HG03175 (cell line): ENCODE results near the gene CACNA1A.

Source experiments
- ATAC-seq: cut with Tn5 transposase; IDR thresholded peaks from one replicate; pipeline ENCODE4 v1.9.1; 2021; ENCODE audit warnings: mild to moderate bottlenecking, moderate library complexity; ENCODE audit not compliant: unreplicated experiment

CACNA1A gene

DNA sequence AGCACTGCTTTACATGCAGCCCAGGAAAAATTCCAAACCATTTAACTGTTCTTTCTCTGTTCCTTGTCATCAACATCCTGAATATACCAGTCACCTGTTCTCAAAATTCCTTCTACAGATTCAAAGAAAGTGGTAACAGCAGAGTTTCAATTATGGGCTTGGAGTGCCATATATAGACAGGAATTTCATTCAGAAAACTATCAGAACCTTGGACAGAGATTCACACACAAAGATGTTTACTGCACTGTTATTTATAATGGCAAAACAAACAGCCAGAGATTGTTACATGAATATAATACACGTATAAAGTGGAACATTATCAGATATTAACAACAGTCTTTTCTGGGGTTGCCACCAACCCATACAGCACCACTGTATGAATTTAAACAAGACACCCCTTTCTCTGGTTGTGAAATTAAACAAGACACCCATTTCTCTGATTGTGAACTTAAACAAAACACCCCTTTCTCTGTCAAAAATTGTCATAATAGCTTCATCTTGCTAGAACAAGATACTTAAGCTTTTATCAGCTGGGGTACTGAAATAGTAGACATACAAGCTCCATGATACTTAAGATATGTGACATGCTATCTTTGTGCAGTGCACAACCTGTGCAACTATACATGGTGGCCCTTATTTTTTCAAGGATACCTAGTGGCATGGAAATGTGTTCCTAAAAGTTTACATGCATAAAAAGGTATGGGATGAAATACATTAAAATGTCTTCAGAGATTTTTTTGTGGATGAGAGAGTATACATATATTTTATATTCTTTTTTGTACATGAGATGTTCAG is 12.6 kb downstream of the CACNA1A start:
- ATAC-seq: no peak

DNA sequence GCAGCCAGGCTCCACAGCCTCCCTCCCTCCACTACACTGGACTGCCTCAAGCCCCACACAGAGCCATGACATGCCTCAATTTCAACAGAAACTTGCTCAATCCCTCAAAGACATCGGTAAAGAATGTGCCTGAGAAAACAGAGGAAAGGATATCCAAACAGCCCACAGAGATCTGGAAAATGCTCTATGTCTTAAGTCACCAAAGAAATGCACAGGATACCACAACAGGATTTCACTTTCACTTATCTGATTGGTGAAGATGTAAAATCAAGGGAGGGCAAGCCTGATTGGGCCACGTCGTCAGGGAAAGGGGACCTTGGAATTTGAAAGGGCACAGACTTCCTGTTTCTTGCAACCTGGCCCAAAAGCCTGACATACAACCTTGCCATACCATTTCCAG is 14.2 kb downstream of the CACNA1A start:
- ATAC-seq: no peak

DNA sequence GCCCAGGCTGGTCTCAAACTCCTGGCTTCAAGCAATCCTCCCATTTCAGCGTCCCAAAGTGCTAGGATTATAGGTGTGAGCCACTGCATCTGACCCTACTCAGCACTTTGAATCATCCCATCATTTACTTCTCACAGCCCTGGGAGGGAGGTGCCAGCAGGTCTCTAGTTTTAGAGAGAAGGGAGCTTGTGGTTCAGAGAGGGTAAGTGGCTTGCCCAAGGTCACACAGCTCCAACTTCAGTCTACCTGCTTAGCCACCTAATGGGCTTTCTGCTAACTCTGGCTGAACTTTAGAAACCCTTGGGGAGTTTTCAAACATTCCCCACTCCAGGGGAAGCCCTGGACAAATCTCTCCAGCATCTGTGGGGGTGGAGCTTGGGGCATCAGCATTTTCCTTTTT is 18.3 kb downstream of the CACNA1A start:
- ATAC-seq: no peak

DNA sequence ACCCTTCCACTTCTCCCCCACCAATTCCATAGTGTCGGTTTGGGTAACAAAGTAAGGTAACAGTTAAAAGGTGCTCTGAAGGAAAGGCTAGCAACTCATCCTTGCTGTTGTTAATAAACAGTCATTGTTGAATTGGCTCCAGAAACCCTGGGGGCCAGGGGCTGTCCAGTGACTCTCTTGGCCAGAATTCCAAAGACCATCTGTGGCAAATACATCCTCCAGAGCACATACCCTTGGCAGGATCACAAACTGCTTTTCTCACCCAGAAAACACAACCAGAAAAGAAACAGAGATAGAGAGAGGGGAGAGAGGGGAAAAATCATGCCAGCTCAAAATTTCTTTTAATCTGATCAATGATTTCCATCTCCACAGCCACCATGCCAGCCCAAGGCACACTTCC is 22.1 kb downstream of the CACNA1A start:
- no peak for ATAC-seq

DNA sequence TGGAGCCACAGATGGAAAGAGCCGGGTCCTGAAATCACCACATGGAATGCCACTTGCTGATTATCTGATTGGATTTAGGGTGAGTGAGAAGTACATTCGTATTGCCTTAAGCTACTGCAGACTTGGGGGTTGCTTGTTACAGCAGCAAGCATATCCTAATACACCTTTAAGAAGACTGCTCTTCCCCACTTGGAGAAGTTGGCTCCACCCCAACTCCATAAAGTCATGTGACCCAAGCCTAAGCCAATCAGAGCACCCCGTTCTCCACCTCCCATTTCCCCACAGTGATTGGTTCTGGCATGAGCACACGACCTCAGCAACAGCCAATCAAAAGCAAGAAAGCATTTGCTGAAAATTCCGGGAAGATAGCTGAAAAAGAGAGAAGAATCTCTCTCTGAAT is 23.1 kb downstream of the CACNA1A start:
- ATAC-seq: no peak

DNA sequence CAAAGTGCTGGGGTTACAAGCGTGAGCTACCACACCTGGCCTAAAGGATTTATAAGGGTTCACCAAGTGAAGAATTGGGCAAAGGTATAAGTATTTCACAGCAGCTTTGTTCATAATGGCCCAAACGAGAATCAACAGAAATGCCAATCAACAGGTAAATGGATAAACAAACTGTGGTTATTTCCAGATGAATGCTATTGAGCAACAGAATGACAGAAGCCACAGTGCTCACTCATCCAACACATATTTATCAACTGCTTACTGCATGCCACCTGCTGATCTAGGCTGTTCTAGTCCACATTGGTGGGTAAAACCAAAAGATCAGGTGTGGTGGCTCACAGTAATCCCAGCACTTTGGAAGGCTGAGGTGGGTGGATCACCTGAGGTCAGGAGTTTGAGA is 27.7 kb downstream of the CACNA1A start:
- ATAC-seq: no peak

DNA sequence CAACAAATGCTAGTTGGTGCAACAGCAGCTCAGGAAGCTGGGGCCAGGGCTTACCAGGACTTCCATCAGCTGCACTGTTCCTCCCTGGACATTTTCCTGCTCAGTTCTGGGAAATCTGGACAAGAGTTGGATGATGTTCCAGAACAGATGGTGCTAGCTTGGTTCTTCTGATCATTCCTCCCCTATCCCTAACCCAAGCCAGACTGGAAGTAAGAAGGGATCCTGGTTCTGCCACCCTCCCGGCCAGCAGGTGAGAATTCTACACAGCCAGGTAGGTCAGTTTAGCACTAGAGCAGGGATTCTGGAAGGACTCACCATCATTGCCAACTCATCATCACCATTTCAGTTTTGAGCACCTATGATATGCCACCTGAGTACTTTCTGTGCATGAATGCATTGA is 30.2 kb downstream of the CACNA1A start:
- ATAC-seq: no peak

DNA sequence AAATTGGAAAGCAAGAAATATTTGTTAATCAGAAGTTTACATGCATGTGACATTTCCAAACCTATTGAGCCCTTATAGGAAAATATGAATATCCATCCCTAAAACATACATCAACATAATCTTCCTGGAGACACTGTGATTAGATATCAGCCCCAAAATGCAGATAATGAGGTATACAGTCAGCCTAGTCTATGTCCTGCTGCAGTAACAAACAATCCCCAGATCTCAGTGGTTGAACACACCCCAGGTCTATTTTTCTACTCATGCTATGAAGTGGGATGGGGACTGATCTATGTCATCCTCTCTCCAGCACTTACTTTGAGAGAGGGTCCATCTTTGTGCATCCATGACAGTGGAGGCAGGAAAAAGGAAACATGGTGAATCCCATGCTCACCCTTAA is 31.2 kb downstream of the CACNA1A start:
- no peak for ATAC-seq

DNA sequence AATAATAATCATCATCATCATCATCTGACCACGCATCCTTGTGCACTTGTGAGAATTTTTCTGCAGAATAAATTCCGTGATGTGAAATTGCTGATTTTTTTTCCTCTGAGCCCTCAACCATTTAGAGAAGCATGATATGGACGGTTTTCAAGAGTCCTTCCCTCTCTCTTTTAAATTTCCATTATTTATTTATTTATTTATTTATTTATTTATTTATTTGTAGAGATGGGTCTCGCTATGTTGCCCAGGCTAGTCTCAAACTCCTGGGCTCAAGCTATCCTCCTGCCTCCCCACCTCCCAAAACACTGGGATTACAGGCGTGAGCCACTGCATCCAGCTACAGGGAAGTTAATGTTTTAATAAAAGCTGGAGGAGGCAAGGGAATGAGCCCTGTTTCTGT is 39.6 kb downstream of the CACNA1A start:
- no peak for ATAC-seq

DNA sequence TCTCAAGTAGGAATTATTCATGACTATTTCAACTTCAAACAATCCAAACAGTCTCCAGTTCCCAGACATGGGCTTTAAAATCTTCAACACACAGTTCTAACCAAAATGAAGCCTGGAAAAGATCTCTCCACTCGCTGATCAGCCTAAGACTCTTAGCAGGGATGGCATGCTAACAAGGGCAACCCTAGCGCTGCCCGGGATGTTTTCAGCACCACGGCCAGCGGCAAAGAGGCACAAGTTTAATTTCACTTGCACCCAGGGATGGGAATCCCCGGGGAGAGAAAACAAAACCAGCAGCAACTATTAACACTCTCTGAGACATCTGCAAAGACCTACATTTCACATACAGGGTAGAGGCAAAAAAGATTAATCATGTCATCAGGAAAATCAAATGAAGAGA is 43.0 kb downstream of the CACNA1A start:
- no peak for ATAC-seq

DNA sequence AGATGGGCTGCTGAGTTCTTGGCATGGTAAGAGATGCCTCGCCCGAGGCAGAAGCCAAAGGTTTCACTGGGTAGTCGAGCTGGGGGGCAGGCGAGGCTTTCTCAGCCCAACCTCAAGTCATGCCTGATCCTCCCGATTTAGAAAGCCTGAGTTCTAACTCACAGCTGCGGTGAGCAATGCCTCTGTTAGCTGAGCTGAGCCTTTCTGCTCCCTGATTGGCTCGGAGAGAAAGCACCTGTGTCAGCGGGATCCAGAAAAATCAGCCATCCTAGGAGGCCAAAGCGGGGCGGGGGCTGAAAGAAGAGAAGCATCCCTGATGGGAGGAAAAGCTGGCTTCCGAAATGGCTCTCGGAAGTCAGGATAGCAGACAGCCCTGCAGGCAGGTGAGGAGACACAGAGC is 44.7 kb downstream of the CACNA1A start:
- no peak for ATAC-seq

DNA sequence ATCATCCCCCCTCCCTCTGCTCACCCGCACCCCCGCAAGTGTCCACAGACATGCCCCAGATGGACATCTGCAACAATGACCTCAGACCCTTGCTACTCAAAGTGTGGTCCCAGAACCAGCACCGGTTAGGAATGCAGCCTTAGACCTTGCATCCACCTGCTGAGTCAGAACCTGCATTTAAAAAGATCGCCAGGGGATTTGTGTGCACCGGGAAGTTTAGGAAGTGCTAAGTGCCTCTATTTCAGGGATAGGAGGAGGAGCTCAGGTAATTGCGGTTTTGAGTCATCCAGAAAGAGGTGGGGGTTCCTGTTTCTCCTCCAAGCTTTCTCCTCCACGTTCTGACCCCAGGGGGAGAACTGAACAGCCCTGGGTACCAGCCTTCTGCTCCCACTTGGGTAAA is 46.2 kb downstream of the CACNA1A start:
- ATAC-seq: no peak

DNA sequence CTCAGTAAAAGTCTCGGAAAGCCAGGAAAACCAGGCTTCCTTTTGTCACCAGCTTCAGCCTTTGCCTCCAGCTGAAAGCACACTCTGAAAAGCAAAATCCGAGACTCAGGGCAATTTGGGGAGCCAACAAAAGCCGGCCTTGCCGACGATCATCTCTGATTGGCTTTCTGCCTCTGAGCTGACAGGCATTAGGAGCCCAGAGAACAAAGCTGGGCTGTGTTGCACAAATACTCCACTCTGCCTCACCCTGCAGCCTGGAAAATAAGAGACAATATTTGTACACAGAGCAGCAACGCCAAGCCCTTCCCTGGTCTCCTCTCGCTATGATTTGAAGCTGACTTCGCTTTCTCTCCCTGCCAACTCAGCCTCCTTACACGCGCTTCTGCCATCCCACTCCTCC is 46.9 kb downstream of the CACNA1A start:
- no peak for ATAC-seq

DNA sequence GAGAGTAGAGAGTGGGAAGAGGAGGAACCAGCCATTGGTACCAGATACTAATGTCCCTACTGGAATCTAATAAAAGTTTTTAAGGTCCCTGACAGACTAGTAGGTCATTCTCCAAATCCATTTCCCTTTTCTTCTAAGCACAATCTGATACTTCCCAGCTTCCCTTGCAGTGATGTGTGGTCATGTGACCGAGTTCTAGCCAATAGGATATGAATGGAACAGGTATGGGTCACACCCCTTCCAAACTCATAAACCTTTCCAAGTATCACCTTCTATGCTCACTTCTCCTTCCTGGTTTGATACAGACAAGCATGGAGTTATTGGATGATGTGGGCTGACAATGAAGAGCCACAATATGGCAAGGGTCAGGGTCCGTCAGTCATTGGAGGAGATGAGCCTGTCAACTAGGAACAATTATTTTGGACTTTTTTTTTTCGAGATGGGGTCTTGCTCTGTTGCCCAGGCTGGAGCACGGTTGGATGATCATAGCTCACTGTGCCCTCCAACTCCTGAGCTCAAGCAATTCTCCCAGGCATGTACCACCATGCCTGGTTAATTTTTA is 54.8 kb downstream of the CACNA1A start:
- no peak for ATAC-seq

DNA sequence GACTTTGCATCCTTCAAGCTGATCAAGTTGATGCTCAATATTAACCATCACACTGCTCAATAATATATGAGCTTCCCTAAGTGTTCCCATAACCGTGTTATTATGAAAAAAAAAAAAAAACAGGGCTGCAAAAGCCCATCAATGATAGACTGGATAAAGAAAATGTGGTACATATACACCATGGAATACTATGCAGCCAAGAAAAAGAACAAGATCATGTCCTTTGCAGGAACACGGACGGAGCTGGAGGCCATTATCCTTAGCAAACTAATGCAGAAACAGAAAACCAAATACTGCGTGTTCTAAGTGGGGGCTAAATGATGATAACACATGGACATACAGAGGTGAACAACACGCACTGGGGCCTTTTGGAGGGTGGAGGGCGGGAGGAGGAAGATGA is 58.3 kb downstream of the CACNA1A start:
- ATAC-seq: no peak

DNA sequence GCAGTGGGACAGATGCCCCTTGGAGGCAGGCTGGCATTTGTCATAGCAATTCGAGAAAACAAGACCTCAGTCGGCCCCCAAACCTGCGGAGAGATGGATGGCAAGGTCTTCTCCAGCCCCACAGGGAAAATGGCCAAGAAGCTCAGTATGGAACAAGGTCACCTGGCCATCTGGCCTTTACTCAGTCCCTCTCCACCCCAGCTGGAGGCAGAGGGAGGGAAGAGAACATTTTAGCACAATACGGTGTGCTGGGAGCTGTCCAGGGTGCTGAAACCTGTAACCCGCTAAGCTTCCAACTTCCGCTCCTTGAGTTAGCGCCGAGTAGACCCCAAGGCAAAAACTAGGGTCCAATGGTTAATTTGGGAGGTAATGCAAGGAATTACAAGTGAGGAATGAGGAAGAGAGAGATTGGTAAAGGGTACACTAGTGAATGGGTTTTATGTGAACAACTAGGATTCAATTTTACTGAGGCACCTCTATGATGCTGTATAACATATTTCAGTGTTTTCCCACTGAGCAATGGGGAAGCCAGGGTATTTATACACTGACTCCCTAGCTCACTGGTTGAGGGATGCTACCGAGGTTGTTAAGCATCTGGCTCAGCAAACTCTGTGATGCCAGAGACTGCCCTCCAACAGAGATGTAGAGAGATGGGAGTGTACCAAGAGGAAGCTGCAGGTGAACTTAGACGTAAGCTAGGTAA is 64.3 kb downstream of the CACNA1A start:
- ATAC-seq: no peak

DNA sequence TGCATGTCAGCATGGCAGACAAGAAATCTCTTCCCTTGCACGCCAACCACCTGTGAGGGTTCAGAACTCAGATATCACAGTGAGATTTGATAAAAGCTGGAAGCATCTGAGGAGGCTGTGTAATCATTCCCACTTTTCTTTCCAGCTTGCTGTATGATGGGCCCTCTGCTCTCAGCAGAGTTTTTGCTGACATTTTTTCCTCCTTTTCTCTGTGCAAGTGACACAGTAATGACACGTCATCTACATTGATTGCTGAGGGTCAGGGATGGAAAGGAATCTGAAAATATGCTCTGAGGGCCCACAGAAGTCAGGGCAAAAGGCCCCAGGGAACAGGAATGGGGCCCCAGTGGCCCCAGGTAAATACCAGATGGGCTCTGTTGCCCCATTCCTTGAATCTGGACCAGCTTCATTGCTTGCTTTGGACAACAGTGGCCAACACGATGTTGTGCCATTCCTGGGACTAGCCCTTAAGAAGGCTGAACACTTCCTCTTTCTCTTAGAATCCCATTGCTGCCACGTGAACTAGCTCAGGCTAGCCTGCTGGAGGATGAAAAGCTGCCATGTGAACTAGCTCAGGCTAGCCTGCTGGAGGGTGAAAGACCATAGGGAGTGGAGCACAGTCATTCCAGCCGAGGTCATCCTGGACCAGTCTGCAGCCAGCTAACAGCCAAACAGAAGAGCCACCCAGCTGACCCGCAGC is 68.2 kb downstream of the CACNA1A start:
- no peak for ATAC-seq

DNA sequence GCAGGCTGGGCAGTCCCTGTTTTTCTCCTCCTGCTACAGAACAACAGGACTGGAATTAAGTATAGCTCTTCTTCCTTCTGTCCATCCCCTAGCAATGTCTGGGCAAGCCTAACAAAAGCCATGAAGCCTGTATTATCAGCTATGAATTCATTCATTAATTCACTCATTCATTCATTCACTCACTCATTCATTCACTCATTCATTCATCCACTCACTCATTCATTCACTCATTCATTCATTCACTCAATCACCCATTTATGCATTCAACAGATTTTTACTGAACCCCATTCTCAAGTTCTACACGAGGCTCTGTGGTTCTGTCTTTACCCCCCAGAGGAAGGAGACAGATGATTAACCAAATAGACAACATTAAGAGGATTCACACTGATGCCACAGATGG is 69.9 kb downstream of the CACNA1A start:
- no peak for ATAC-seq

DNA sequence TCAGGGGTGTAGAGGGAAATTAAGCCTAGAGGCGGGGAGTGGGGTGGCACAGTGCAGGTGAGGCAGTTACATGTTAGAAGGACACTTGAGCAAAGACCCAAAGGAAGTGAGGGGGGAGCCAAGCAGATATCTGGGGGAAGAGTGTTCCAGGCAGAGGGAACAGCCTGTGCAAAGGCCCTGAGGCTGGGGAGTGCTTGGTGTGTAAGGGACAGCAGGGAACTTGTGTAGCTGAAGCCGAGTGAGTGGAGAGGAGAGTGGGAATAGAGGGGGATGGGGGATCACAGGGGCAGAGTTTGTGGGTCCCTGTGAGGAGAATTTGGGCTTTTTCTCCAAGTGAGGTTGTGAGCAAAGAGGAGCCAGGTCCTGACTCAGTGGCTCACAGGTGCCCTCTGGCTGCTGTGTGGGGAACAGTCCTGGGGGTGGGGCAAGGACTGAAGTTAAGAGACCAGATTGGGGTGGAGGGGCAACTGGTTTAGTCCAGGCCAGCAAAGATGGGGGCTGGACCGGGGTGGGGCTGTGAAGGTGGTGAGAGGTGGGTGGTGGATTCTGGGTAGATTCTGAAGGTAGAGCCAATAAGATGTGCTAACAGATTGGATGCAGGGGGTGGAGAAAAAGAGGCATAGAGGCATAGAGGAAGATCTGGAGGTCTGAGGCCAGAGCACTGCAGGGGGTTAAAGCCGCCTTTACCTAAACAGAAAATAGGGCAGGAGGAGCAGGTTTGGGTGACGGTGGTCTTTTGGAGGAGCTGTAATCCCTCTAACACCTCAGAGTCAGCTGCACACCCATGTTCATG is 75.3 kb downstream of the CACNA1A start:
- no peak for ATAC-seq

DNA sequence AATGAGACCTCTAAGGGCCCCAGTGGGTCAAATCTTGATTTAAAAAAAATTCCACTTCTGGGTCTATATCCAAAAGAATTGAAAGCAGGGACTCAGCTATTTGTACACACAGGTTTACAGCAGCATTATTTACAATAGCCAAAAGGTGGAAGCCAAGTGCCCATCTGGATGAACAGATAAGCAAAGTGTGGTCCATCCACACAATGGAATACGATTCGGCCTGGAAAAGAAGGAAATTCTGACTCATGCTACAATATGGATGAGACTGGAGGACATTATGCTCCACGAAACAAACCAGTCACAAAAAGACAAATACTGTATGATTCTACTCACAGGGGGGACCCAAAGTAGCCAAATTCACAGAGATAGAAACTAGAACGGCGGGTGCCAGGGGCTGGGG is 76.7 kb downstream of the CACNA1A start:
- ATAC-seq: no peak

DNA sequence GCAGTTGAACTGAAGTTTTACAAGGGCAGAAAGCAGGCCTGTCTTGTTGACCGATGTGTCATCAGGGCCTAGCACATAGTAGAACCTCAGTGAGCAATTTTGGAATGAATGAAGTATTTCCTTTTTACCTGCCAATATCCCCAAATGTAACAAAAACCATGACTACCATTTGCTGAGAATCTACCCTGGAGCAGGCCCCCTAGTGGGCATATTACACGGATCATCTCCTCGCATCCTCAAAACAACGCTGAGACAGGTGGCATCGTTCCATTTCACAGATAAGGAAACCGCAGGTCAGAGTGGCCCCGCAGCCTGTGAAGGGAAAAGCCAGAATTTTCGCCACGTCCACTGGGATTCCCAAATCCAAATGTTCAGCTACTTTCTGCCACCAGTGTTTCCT is 77.9 kb downstream of the CACNA1A start:
- no peak for ATAC-seq
